B cell (primary cell): Measurements from ENCODE around the gene SMG7. TPM values are rescaled to one million over a fixed set of nuclear protein-coding genes. Genes with fewer than 3 reads are reported as not detected.

Experiments
- ATAC-seq: fragments of 200-7000 bp; cut with Tn5 transposase; one replicate; pipeline ENCODE4 v1.10.0; 2021; ENCODE audit warnings: low read depth, mild to moderate bottlenecking, moderate number of reproducible peaks, moderate library complexity
- CTCF ChIA-PET: fragments of 350-600 bp; sonication (Branson Sonifier 250); formaldehyde crosslinking; loops from one replicate; lab custom pipeline; 2021; ENCODE audit warnings: antibody characterized with exemption, inconsistent platforms; lab: Charles Lee
- POLR2A ChIA-PET: fragments of 350-600 bp; sonication (Branson Sonifier 250); formaldehyde crosslinking; loops from one replicate; lab custom pipeline; 2021; ENCODE audit warnings: antibody characterized with exemption; lab: Charles Lee
- DNase-seq: peaks from one replicate; pipeline ENCODE4 v3.0.0; 2013
- H2AFZ ChIP-seq: 2 replicates; pipeline ENCODE4 v1.6.1; 2012; ENCODE audit warnings: mild to moderate bottlenecking, low read depth, low read length; ENCODE audit not compliant: insufficient read depth, poor library complexity, severe bottlenecking
- H3K27ac ChIP-seq, 2 donors: 1 replicate in 1 of 2; 2 replicates in 1 of 2; pipeline ENCODE4 v1.5.1; 2012 to 2013; ENCODE audit warnings: low read length in 2 of 2, mild to moderate bottlenecking in 2 of 2, moderate library complexity in 1 of 2
- H3K27me3 ChIP-seq, 4 experiments: fragments of 200-600 bp in 1 of 4; sonication (generic) in 1 of 4; replicated peaks in 1 of 4; 1 replicate in 2 of 4; 2 replicates in 2 of 4; pipeline versions ENCODE4 v1.6.1 to v1.7.0; 2013 to 2016; ENCODE audit warnings: low read length in 3 of 4, mild to moderate bottlenecking in 2 of 4, mixed read lengths in 1 of 4, moderate library complexity in 1 of 4; ENCODE audit not compliant: insufficient read depth in 4 of 4, control insufficient read depth in 3 of 4; ENCODE audit errors: control extremely low read depth in 1 of 4
- H3K36me3 ChIP-seq, 2 experiments: replicated peaks in 1 of 2; 1 replicate in 1 of 2; 2 replicates in 1 of 2; pipeline versions ENCODE4 v1.6.1 to v1.7.1; 2013; ENCODE audit warnings: low read length in 1 of 2; ENCODE audit not compliant: insufficient read depth in 2 of 2, control insufficient read depth in 1 of 2; ENCODE audit errors: control extremely low read depth in 1 of 2, extremely low read depth in 1 of 2
- H3K4me1 ChIP-seq, 2 donors: fragments of 200-600 bp in 1 of 2; sonication (generic) in 1 of 2; 1 replicate in 1 of 2; 2 replicates in 1 of 2; pipeline versions ENCODE4 v1.5.1 to v1.6.1; 2013 to 2017; ENCODE audit warnings: low read length in 2 of 2; ENCODE audit not compliant: control insufficient read depth in 2 of 2, insufficient read depth in 2 of 2
- H3K4me2 ChIP-seq: replicated peaks from 2 replicates; pipeline ENCODE3; 2012; ENCODE audit warnings: mild to moderate bottlenecking, low read depth, low read length; ENCODE audit not compliant: poor library complexity, severe bottlenecking
- H3K4me3 ChIP-seq, 5 experiments: fragments of 200-600 bp in 1 of 5; sonication (generic) in 1 of 5; 1 replicate in 3 of 5; 2 replicates in 2 of 5; pipeline versions ENCODE4 v1.5.1 to v1.7.0; 2011 to 2016; ENCODE audit warnings: low read length in 4 of 5, mild to moderate bottlenecking in 4 of 5, low read depth in 2 of 5, control low read depth in 1 of 5, moderate library complexity in 1 of 5; ENCODE audit not compliant: insufficient read depth in 1 of 5; ENCODE audit errors: control extremely low read depth in 1 of 5, extremely low read depth in 1 of 5
- H3K79me2 ChIP-seq: fragments of 200-600 bp; sonication (generic); one replicate; pipeline ENCODE4 v1.6.0; 2016; ENCODE audit warnings: low read length; ENCODE audit not compliant: control insufficient read depth, insufficient read depth
- H3K9ac ChIP-seq: fragments of 200-600 bp; sonication (generic); 2 replicates; pipeline ENCODE4 v1.6.1; 2017; ENCODE audit warnings: mild to moderate bottlenecking, low read length, moderate library complexity
- H3K9me3 ChIP-seq, 3 donors: one replicate each; pipeline versions ENCODE4 v1.6.1 to v1.7.1; 2013; ENCODE audit warnings: low read length in 2 of 3; ENCODE audit not compliant: control insufficient read depth in 2 of 3, insufficient read depth in 1 of 3; ENCODE audit errors: control extremely low read depth in 1 of 3
- H4K20me1 ChIP-seq: 2 replicates; pipeline ENCODE4 v1.6.0; 2012; ENCODE audit warnings: mild to moderate bottlenecking, low read length; ENCODE audit not compliant: insufficient read depth, control insufficient read depth, poor library complexity, severe bottlenecking
- H3K27ac Mint-ChIP-seq: one replicate; pipeline ENCODE4 v1.8.0; 2021; ENCODE audit warnings: mixed read lengths
- H3K27me3 Mint-ChIP-seq: one replicate; pipeline ENCODE4 v1.8.0; 2021; ENCODE audit warnings: mixed read lengths
- H3K4me1 Mint-ChIP-seq: one replicate; pipeline ENCODE4 v1.8.0; 2021; ENCODE audit warnings: mixed read lengths
- H3K4me3 Mint-ChIP-seq: one replicate; pipeline ENCODE4 v1.8.0; 2021; ENCODE audit warnings: mixed read lengths
- H3K9me3 Mint-ChIP-seq: one replicate; pipeline ENCODE4 v1.8.0; 2022; ENCODE audit warnings: mixed read lengths; ENCODE audit not compliant: insufficient read depth
- EZH2 ChIP-seq: IDR thresholded peaks from 2 replicates; pipeline ENCODE4 v1.6.1; 2012; ENCODE audit warnings: borderline replicate concordance, low read depth, mild to moderate bottlenecking, moderate library complexity, low read length; ENCODE audit not compliant: insufficient read depth, poor library complexity, severe bottlenecking
- WGBS: methylation state at CpG from one replicate; pipeline ENCODE4 v1.1.5; 2013; ENCODE audit warnings: missing lambda C conversion rate; ENCODE audit not compliant: insufficient coverage; 5-methylcytosine and 5-hydroxymethylcytosine counted together
- intact Hi-C: fragments of 100-400 bp; cut with micrococcal nuclease; formaldehyde crosslinking; loops from one replicate; pipeline ENCODE4 v1.10.0; 2022
- polyA plus RNA-seq: library from polyadenylated mRNA; depleted of rRNA; stranded (reverse); fragments of >200 nt; gene quantifications from 2 replicates; pipeline ENCODE4 v1.2.3, GENCODE V29; 2012
- total RNA-seq, 2 donors: library from RNA; stranded (reverse); fragments of 120-200 nt in 1 of 2; gene quantifications; 1 replicate in 1 of 2; 2 replicates in 1 of 2; pipeline versions ENCODE4 v1.2.3 to v1.2.4, GENCODE V29; 2013 to 2022
- TF ChIP-seq, protein P1 (sequence below): fragments of 200-600 bp; IDR thresholded peaks from one replicate; pipeline ENCODE4 v1.8.0; 2022; ENCODE audit warnings: antibody characterized with exemption, mild to moderate bottlenecking

The SMG7 gene
- total and polyA plus RNA-seq, 2 donors (not counting 1 experiment from before 2014, with no cell fraction given): 20.8 to 73.3 TPM

DNA sequence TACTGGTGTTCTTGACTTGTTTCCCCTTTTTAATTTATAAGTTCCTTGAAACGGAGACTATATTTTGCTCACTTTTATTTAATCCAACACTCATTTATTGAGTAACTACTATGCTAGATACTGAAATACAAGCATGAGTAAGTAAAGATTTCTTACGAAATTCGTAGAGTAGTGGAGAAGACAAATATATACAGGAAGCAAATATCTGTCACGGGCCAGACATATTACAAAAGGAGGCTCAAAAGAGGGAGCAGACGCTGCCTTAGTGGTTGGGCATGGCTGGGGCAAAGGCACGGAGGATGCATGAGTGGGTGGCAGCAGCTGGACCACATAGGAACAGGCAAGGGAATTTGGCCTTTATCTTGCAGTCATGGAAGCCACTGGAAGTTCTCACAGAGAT is 111.2 kb downstream of the SMG7 start:
- Histone ChIP-seq H3K36me3 (peaks cover 0 to 8% of the 10 kb centered on the region in 2 experiments), H3K27me3 (no peaks in the 10 kb centered on the region), H3K9ac (no peak overlapping the region), H4K20me1 (no peaks in the 10 kb centered on the region), H3K4me1 (peaks cover 29 to 37% of the 10 kb centered on the region in 2 donors), H3K79me2 (peaks cover 20% of the 10 kb centered on the region), H3K4me2 (no peak overlapping the region), H2AFZ (no peak overlapping the region), H3K27ac (no peak overlapping the region), H3K4me3 (no peak overlapping the region), H3K9me3 (no peaks in the 10 kb centered on the region)
- H3K27ac Mint-ChIP-seq: no peak overlapping the region
- H3K9me3 Mint-ChIP-seq: no peaks in the 10 kb centered on the region
- WGBS: 86% methylated on average over 5 of the region's 6 CpGs
- H3K27me3 Mint-ChIP-seq: no peaks in the 10 kb centered on the region
- ChIA-PET CTCF (no interaction called here), POLR2A (no interaction called here)
- H3K4me1 Mint-ChIP-seq: peaks cover 27% of the 10 kb centered on the region
- DNase-seq (no peak), ATAC-seq (no peak)
- intact Hi-C loops: no loop called here
- no peak overlapping the region for H3K4me3 Mint-ChIP-seq
- TF ChIP-seq EZH2: no peak
- TF ChIP-seq, protein P1, sequence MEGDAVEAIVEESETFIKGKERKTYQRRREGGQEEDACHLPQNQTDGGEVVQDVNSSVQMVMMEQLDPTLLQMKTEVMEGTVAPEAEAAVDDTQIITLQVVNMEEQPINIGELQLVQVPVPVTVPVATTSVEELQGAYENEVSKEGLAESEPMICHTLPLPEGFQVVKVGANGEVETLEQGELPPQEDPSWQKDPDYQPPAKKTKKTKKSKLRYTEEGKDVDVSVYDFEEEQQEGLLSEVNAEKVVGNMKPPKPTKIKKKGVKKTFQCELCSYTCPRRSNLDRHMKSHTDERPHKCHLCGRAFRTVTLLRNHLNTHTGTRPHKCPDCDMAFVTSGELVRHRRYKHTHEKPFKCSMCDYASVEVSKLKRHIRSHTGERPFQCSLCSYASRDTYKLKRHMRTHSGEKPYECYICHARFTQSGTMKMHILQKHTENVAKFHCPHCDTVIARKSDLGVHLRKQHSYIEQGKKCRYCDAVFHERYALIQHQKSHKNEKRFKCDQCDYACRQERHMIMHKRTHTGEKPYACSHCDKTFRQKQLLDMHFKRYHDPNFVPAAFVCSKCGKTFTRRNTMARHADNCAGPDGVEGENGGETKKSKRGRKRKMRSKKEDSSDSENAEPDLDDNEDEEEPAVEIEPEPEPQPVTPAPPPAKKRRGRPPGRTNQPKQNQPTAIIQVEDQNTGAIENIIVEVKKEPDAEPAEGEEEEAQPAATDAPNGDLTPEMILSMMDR: no peak

DNA sequence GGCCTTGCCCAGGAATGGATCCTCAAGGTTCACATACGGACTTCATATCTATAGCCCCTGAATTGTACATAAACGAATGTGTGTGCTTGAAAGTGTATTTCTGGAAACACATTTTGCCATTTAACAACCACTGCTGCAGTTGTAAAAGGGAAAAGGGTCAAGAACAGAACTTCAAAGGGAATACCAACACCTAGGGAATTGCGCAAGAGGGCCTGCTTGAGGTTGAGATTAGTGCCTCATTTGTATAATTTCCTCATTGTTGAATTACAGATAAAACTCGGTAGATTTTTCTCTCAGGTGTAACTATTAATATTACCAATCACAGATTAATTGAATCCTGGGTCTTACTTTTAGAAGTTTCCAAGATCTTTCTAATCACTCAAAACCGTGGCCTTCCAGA is 111.8 kb downstream of the SMG7 start:
- H3K4me2 ChIP-seq: no peak overlapping the region
- WGBS: 100% methylated on average over 1 of the region's 5 CpGs
- no peak for DNase-seq
- peaks cover 36 to 44% of the 10 kb centered on the region in 2 donors for H3K4me1 ChIP-seq
- ATAC-seq: no peak
- H3K9me3 ChIP-seq: no peaks in the 10 kb centered on the region
- H3K27ac ChIP-seq: no peak overlapping the region
- peaks cover 20% of the 10 kb centered on the region for H3K79me2 ChIP-seq
- peaks cover 34% of the 10 kb centered on the region for H3K4me1 Mint-ChIP-seq
- H4K20me1 ChIP-seq: no peaks in the 10 kb centered on the region
- H3K9ac ChIP-seq: no peak overlapping the region
- H2AFZ ChIP-seq: no peak overlapping the region
- ChIA-PET CTCF (no interaction called here), POLR2A (no interaction called here)
- H3K27ac Mint-ChIP-seq: no peak overlapping the region
- peaks cover 0 to 8% of the 10 kb centered on the region in 2 experiments for H3K36me3 ChIP-seq
- intact Hi-C loops: no loop called here
- no peaks in the 10 kb centered on the region for H3K9me3 Mint-ChIP-seq
- no peak overlapping the region for H3K4me3 Mint-ChIP-seq
- no peaks in the 10 kb centered on the region for H3K27me3 Mint-ChIP-seq
- no peaks in the 10 kb centered on the region for H3K27me3 ChIP-seq
- TF ChIP-seq, protein P1: no peak
- TF ChIP-seq EZH2: no peak
- no peak overlapping the region for H3K4me3 ChIP-seq
